Measurements from ENCODE around the gene PHRF1.
"Not testable (repeated sequence)": the region's sequence is repeated elsewhere in the genome, so short reads cannot be mapped to it uniquely, and the experiment has no call there.

PHRF1 gene

GRCh38 chr11:641806-642370 is 65.6 kb downstream of the PHRF1 start:
- no peak overlapping the region for H3K9ac ChIP-seq (ENCODE audit: low read length in 5 of 5)
- H3K4me1 ChIP-seq (ENCODE audit: control insufficient read depth in 5 of 5, insufficient read depth in 5 of 5, low read length in 5 of 5): peaks cover 0 to 29% (median 17%) of the 10 kb centered on the region in 5 donors
- H3K27me3 ChIP-seq (ENCODE audit: control insufficient read depth in 5 of 5, insufficient read depth in 4 of 5, low read length in 5 of 5): peaks cover 11 to 23% (median 20%) of the 10 kb centered on the region in 5 donors
- H3K36me3 ChIP-seq (ENCODE audit: control insufficient read depth in 5 of 5, insufficient read depth in 5 of 5, low read length in 5 of 5): peaks cover 0 to 31% (median 21%) of the 10 kb centered on the region in 5 donors
- no peak overlapping the region for H3K4me3 ChIP-seq (ENCODE audit: low read depth in 1 of 5, low read length in 5 of 5)
- no peaks in the 10 kb centered on the region for H3K9me3 ChIP-seq (ENCODE audit: control insufficient read depth in 5 of 5, low read length in 5 of 5)
- no peak overlapping the region for H3K27ac ChIP-seq (ENCODE audit: low read depth, low read length)

- Histone ChIP-seq H3K36me3 (ENCODE audit: control insufficient read depth in 5 of 5, insufficient read depth in 5 of 5, low read length in 5 of 5) (peaks cover 0 to 31% (median 22%) of the 10 kb centered on the region in 5 donors), H3K27ac (ENCODE audit: low read depth, low read length) (no peak overlapping the region)
Observed at GRCh38 chr11:643366-643765, 67.1 kb downstream of the PHRF1 start.

DNA sequence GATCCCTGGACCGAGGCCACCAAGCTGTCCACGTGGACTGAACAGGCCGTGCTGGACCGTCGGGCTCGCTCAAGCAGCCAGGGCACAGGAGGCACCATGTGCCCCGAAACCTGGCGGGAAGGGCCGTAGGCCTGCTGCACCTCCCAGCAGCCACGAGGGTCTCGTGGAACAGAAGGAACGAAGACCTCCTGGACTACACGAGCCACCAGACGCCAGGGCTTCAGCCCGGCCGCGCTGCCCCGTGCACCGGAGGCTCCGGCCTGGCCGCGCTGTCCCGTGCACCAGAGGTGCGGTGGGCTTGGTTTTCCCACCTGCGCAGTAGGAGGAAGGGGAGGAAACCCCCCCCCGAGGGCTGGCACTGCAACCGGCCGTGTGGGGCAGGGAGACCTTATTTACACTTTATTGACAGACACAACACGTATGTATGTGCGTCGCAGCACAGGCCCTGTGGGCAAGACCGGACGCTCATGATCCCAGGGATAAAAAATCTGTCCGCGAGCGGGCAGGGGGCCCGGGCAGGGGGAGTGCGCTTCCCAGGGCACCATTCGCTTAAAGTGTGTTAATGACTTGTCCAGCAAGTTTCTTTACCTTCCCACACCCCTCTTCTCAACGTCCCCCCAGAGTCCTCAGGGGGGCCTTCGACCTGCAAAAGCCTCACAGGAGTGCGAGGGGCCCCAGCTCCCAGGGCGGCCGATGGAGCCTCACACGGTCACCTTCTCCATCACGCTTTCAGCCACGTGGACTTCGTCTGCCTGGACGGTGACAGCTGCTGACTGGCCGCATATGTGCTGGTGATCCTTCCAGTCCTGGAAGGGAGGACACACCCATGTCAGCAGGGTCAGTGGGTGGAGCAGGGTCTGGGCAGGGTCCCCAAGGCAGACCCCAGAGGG is 67.8 kb downstream of the PHRF1 start:
- Histone ChIP-seq H3K4me1 (ENCODE audit: control insufficient read depth in 5 of 5, insufficient read depth in 5 of 5, low read length in 5 of 5) (peaks cover 0 to 17% (median 5%) of the 10 kb centered on the region in 5 donors), H3K9me3 (ENCODE audit: control insufficient read depth in 5 of 5, low read length in 5 of 5) (no peaks in the 10 kb centered on the region), H3K9ac (ENCODE audit: low read length in 5 of 5) (no peak overlapping the region), H3K36me3 (ENCODE audit: control insufficient read depth in 5 of 5, insufficient read depth in 5 of 5, low read length in 5 of 5) (peaks cover 0 to 31% (median 22%) of the 10 kb centered on the region in 5 donors), H3K4me3 (ENCODE audit: low read depth in 1 of 5, low read length in 5 of 5) (no peak overlapping the region), H3K27ac (ENCODE audit: low read depth, low read length) (no peak overlapping the region), H3K27me3 (ENCODE audit: control insufficient read depth in 5 of 5, insufficient read depth in 4 of 5, low read length in 5 of 5) (peaks cover 0 to 6% (median 2%) of the 10 kb centered on the region in 5 donors)

More at GRCh38 chr11:643366-643765, 67.1 kb downstream of the PHRF1 start:
- peaks cover 0 to 22% (median 9%) of the 10 kb centered on the region in 5 donors for H3K4me1 ChIP-seq (ENCODE audit: control insufficient read depth in 5 of 5, insufficient read depth in 5 of 5, low read length in 5 of 5)
- no peak overlapping the region for H3K9ac ChIP-seq (ENCODE audit: low read length in 5 of 5)
- H3K4me3 ChIP-seq (ENCODE audit: low read depth in 1 of 5, low read length in 5 of 5): no peak overlapping the region
- H3K27me3 ChIP-seq (ENCODE audit: control insufficient read depth in 5 of 5, insufficient read depth in 4 of 5, low read length in 5 of 5): peaks cover 0 to 12% (median 9%) of the 10 kb centered on the region in 5 donors
- H3K9me3 ChIP-seq (ENCODE audit: control insufficient read depth in 5 of 5, low read length in 5 of 5): no peaks in the 10 kb centered on the region

DNA sequence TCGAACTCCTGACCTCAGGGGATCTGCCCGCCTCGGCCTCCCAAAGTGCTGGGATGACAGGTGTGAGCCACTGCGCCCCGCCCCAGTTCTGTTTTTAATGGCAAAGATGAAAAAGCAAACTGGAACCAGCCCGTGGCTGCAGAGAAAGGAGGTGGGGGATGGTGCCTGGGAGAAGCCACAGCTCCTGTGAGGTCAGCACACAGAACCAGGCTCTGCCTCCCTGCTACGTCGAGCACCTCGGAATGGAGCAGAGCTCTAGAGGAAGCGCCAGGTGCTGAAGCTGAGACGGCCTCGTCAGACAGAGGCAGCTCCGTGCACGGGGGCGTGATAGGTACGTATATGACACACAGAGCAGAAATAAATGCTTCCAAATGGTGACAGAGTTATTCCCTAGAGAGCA is 69.3 kb downstream of the PHRF1 start:
- Histone ChIP-seq H3K4me1 (ENCODE audit: control insufficient read depth in 5 of 5, insufficient read depth in 5 of 5, low read length in 5 of 5) (peaks cover 0 to 10% (median 0%) of the 10 kb centered on the region in 5 donors), H3K27me3 (ENCODE audit: control insufficient read depth in 5 of 5, insufficient read depth in 4 of 5, low read length in 5 of 5) (no peaks in the 10 kb centered on the region), H3K9me3 (ENCODE audit: control insufficient read depth in 5 of 5, low read length in 5 of 5) (no peaks in the 10 kb centered on the region), H3K4me3 (ENCODE audit: low read depth in 1 of 5, low read length in 5 of 5) (no peak overlapping the region), H3K36me3 (ENCODE audit: control insufficient read depth in 5 of 5, insufficient read depth in 5 of 5, low read length in 5 of 5) (peaks cover 0 to 32% (median 23%) of the 10 kb centered on the region in 5 donors), H3K9ac (ENCODE audit: low read length in 5 of 5) (no peak overlapping the region), H3K27ac (ENCODE audit: low read depth, low read length) (no peak overlapping the region)

- Histone ChIP-seq H3K4me3 (ENCODE audit: low read depth in 1 of 5, low read length in 5 of 5) (no peak overlapping the region), H3K9ac (ENCODE audit: low read length in 5 of 5) (no peak overlapping the region), H3K27ac (ENCODE audit: low read depth, low read length) (no peak overlapping the region), H3K9me3 (ENCODE audit: control insufficient read depth in 5 of 5, low read length in 5 of 5) (no peaks in the 10 kb centered on the region), H3K4me1 (ENCODE audit: control insufficient read depth in 5 of 5, insufficient read depth in 5 of 5, low read length in 5 of 5) (peaks cover 0 to 5% (median 0%) of the 10 kb centered on the region in 5 donors), H3K36me3 (ENCODE audit: control insufficient read depth in 5 of 5, insufficient read depth in 5 of 5, low read length in 5 of 5) (peaks cover 0 to 35% (median 27%) of the 10 kb centered on the region in 5 donors), H3K27me3 (ENCODE audit: control insufficient read depth in 5 of 5, insufficient read depth in 4 of 5, low read length in 5 of 5) (no peaks in the 10 kb centered on the region)
Observed at GRCh38 chr11:646214-646613, 69.9 kb downstream of the PHRF1 start.

DNA sequence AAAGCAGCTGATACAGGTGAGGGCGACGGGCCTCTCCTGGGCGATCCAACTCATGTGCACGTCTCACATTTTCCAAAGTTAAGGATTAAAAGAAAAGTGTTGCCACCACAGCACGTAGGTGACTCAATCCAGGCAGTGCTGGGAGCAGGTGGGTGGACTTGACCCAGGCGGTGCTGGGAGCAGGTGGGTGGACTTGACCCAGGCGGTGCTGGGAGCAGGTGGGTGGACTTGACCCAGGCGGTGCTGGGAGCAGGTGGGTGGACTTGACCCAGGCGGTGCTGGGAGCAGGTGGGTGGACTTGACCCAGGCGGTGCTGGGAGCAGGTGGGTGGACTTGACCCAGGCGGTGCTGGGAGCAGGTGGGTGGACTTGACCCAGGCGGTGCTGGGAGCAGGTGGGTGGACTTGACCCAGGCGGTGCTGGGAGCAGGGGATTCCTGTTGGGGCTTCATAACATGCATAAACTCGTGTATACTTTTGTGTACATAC is 71.4 kb downstream of the PHRF1 start:
- peaks cover 0 to 23% (median 19%) of the 10 kb centered on the region in 5 donors for H3K36me3 ChIP-seq (ENCODE audit: control insufficient read depth in 5 of 5, insufficient read depth in 5 of 5, low read length in 5 of 5)
- not testable (repeated sequence) for H3K4me1 ChIP-seq (ENCODE audit: control insufficient read depth in 5 of 5, insufficient read depth in 5 of 5, low read length in 5 of 5)

DNA sequence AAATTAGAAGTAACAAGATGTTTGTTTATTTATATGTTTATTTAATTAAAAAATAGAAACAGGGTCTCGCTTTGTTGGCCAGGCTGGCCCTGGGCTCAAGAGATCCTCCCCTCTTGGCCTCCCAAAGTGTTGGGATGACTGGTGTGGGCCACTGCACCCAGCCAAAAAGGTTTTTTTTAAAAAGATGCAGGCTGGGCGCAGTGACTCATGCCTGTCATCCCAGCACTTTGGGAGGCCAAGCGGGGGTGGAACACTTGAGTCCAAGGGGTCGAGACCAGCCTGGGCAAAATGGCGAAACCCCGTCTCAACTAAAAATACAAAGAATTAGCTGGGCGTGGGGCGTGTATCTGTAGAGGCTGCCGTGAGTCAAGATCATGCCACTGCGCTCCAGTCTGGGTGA is 74.2 kb downstream of the PHRF1 start:
- no peak overlapping the region for H3K4me3 ChIP-seq (ENCODE audit: low read depth in 1 of 5, low read length in 5 of 5)
- H3K4me1 ChIP-seq (ENCODE audit: control insufficient read depth in 5 of 5, insufficient read depth in 5 of 5, low read length in 5 of 5): no peaks in the 10 kb centered on the region
- no peak overlapping the region for H3K27ac ChIP-seq (ENCODE audit: low read depth, low read length)
- H3K27me3 ChIP-seq (ENCODE audit: control insufficient read depth in 5 of 5, insufficient read depth in 4 of 5, low read length in 5 of 5): no peaks in the 10 kb centered on the region
- no peaks in the 10 kb centered on the region for H3K9me3 ChIP-seq (ENCODE audit: control insufficient read depth in 5 of 5, low read length in 5 of 5)
- no peak overlapping the region for H3K9ac ChIP-seq (ENCODE audit: low read length in 5 of 5)
- peaks cover 0 to 24% (median 18%) of the 10 kb centered on the region in 5 donors for H3K36me3 ChIP-seq (ENCODE audit: control insufficient read depth in 5 of 5, insufficient read depth in 5 of 5, low read length in 5 of 5)

More for the DNA sequence above, 71.4 kb downstream of the PHRF1 start:
- not testable (repeated sequence) for H3K9me3 ChIP-seq (ENCODE audit: control insufficient read depth in 5 of 5, low read length in 5 of 5); H3K4me3 ChIP-seq (ENCODE audit: low read depth in 1 of 5, low read length in 5 of 5); H3K9ac ChIP-seq (ENCODE audit: low read length in 5 of 5); H3K27me3 ChIP-seq (ENCODE audit: control insufficient read depth in 5 of 5, insufficient read depth in 4 of 5, low read length in 5 of 5); H3K27ac ChIP-seq (ENCODE audit: low read depth, low read length)

DNA sequence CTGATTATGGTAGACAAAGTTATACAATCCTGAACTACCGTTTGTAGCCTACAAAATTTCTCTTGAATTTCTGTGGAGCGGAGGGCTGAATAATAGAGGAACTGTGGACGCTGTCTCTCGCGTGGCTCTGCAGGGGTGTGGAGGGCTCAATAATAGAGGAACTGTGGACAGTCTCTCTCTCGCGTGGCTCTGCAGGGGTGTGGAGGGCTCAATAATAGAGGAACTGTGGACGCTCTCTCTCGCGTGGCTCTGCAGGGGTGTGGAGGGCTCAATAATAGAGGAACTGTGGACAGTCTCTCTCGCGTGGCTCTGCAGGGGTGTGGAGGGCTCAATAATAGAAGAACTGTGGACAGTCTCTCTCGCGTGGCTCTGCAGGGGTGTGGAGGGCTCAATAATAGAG is 76.9 kb downstream of the PHRF1 start:
- not testable (repeated sequence) for H3K27me3 ChIP-seq (ENCODE audit: control insufficient read depth in 5 of 5, insufficient read depth in 4 of 5, low read length in 5 of 5); H3K27ac ChIP-seq (ENCODE audit: low read depth, low read length); H3K9me3 ChIP-seq (ENCODE audit: control insufficient read depth in 5 of 5, low read length in 5 of 5); H3K9ac ChIP-seq (ENCODE audit: low read length in 5 of 5); H3K4me1 ChIP-seq (ENCODE audit: control insufficient read depth in 5 of 5, insufficient read depth in 5 of 5, low read length in 5 of 5); H3K4me3 ChIP-seq (ENCODE audit: low read depth in 1 of 5, low read length in 5 of 5)
- peaks cover 0 to 37% (median 16%) of the 10 kb centered on the region in 5 donors for H3K36me3 ChIP-seq (ENCODE audit: control insufficient read depth in 5 of 5, insufficient read depth in 5 of 5, low read length in 5 of 5)

DNA sequence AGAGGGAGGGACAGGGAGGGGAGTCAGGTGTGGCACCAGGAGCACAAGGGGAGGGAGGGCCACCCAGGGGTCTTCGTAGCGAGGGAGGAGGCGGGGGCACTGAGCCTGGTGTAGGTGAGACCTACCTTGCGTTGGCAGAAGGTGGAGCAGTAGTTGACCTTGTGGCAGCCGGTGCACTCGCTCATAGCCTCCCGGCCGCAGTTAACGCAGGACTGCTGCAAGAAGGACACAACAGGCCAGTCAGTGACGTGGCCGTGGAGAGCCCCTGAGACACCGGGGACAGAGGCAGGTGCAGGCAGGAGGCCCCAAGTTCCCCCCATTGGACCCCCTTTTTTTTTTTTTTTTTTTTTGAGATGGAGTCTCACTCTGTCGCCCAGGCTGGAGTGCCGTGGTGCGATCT is 77.6 kb downstream of the PHRF1 start:
- H3K27ac ChIP-seq (ENCODE audit: low read depth, low read length): no peak overlapping the region
- no peak overlapping the region for H3K9ac ChIP-seq (ENCODE audit: low read length in 5 of 5)
- peaks cover 0 to 44% (median 16%) of the 10 kb centered on the region in 5 donors for H3K36me3 ChIP-seq (ENCODE audit: control insufficient read depth in 5 of 5, insufficient read depth in 5 of 5, low read length in 5 of 5)
- H3K9me3 ChIP-seq (ENCODE audit: control insufficient read depth in 5 of 5, low read length in 5 of 5): no peaks in the 10 kb centered on the region
- no peak overlapping the region for H3K4me3 ChIP-seq (ENCODE audit: low read depth in 1 of 5, low read length in 5 of 5)
- H3K4me1 ChIP-seq (ENCODE audit: control insufficient read depth in 5 of 5, insufficient read depth in 5 of 5, low read length in 5 of 5): peaks cover 0 to 9% (median 0%) of the 10 kb centered on the region in 5 donors
- no peaks in the 10 kb centered on the region for H3K27me3 ChIP-seq (ENCODE audit: control insufficient read depth in 5 of 5, insufficient read depth in 4 of 5, low read length in 5 of 5)

- not testable (repeated sequence) for H3K27me3 ChIP-seq (ENCODE audit: control insufficient read depth in 5 of 5, insufficient read depth in 4 of 5, low read length in 5 of 5); H3K4me3 ChIP-seq (ENCODE audit: low read depth in 1 of 5, low read length in 5 of 5); H3K9me3 ChIP-seq (ENCODE audit: control insufficient read depth in 5 of 5, low read length in 5 of 5); H3K4me1 ChIP-seq (ENCODE audit: control insufficient read depth in 5 of 5, insufficient read depth in 5 of 5, low read length in 5 of 5); H3K9ac ChIP-seq (ENCODE audit: low read length in 5 of 5); H3K27ac ChIP-seq (ENCODE audit: low read depth, low read length)
- H3K36me3 ChIP-seq (ENCODE audit: control insufficient read depth in 5 of 5, insufficient read depth in 5 of 5, low read length in 5 of 5): peaks cover 0 to 47% (median 21%) of the 10 kb centered on the region in 5 donors
Observed at GRCh38 chr11:654444-654843, 78.2 kb downstream of the PHRF1 start.

Data from subcutaneous abdominal adipose tissue (tissue), 5 donors.